GM21717 (cell line): ENCODE measurements around the gene CLEC16A.

Source experiments
- ATAC-seq: cut with Tn5 transposase; IDR thresholded peaks from one replicate; pipeline ENCODE4 v1.9.1; 2021; ENCODE audit warnings: mild to moderate bottlenecking, moderate library complexity; ENCODE audit not compliant: unreplicated experiment

The CLEC16A gene

GRCh38 chr16:10987361-10988163, 43.2 kb downstream of the CLEC16A start:
- ATAC-seq: no peak

- peak; percentile 42 for ATAC-seq
Measured at GRCh38 chr16:10988164-10988803, 43.9 kb downstream of the CLEC16A start.

GRCh38 chr16:10988879-10989278, 44.5 kb downstream of the CLEC16A start:
- no peak for ATAC-seq

GRCh38 chr16:10989559-10989958, 45.2 kb downstream of the CLEC16A start:
- no peak for ATAC-seq

- ATAC-seq: no peak
Measured at GRCh38 chr16:10990378-10990777, 46.0 kb downstream of the CLEC16A start.

- no peak for ATAC-seq
Measured at GRCh38 chr16:10992112-10992511, 47.7 kb downstream of the CLEC16A start.

- ATAC-seq: no peak
Measured at GRCh38 chr16:10992797-10993196, 48.4 kb downstream of the CLEC16A start.

GRCh38 chr16:10993649-10994048, 49.3 kb downstream of the CLEC16A start:
- no peak for ATAC-seq

GRCh38 chr16:10994571-10994970, 50.2 kb downstream of the CLEC16A start:
- ATAC-seq: no peak

GRCh38 chr16:10995565-10995964, 51.2 kb downstream of the CLEC16A start:
- ATAC-seq: no peak

- ATAC-seq: no peak
Measured at GRCh38 chr16:10997485-10997884, 53.1 kb downstream of the CLEC16A start.

GRCh38 chr16:10999300-10999699, 54.9 kb downstream of the CLEC16A start:
- no peak for ATAC-seq

- no peak for ATAC-seq
Measured at GRCh38 chr16:11001611-11002010, 57.2 kb downstream of the CLEC16A start.

- no peak for ATAC-seq
Measured at GRCh38 chr16:11003141-11003540, 58.8 kb downstream of the CLEC16A start.

GRCh38 chr16:11004351-11004750, 60.0 kb downstream of the CLEC16A start:
- no peak for ATAC-seq

- no peak for ATAC-seq
Measured at GRCh38 chr16:11004973-11005610, 60.7 kb downstream of the CLEC16A start.

- no peak for ATAC-seq
Measured at GRCh38 chr16:11005611-11005975, 61.2 kb downstream of the CLEC16A start.

- no peak for ATAC-seq
Measured at GRCh38 chr16:11006656-11007055, 62.3 kb downstream of the CLEC16A start.

GRCh38 chr16:11007714-11008280, 63.4 kb downstream of the CLEC16A start:
- no peak for ATAC-seq

GRCh38 chr16:11009027-11009755, 64.8 kb downstream of the CLEC16A start:
- no peak for ATAC-seq
